RWPE2 (cell line): ENCODE results near the gene RFPL1.

Experiments
- ATAC-seq: fragments of 200-7000 bp; cut with Tn5 transposase; 3 replicates; pipeline ENCODE4 v1.9.1; 2021; ENCODE audit warnings: low read depth
- DNase-seq: peaks from one replicate; pipeline ENCODE4 v3.0.0-alpha.2; 2020; ENCODE audit warnings: low spot score
- H3K27ac ChIP-seq: fragments of 450-650 bp; 2 replicates; pipeline ENCODE4 v1.5.1; 2017; ENCODE audit warnings: mild to moderate bottlenecking; ENCODE audit not compliant: poor library complexity, severe bottlenecking
- H3K27me3 ChIP-seq: fragments of 250-450 bp; sonication (Bioruptor Pico); 2 replicates; pipeline ENCODE4 v1.5.1; 2021; ENCODE audit warnings: mild to moderate bottlenecking, moderate library complexity; ENCODE audit not compliant: insufficient read depth, poor library complexity, severe bottlenecking
- H3K36me3 ChIP-seq: fragments of 250-450 bp; sonication (Bioruptor Pico); 2 replicates; pipeline ENCODE4 v1.5.1; 2020; ENCODE audit warnings: low read depth, mild to moderate bottlenecking, moderate library complexity
- H3K4me1 ChIP-seq: fragments of 250-450 bp; sonication (Bioruptor Pico); 2 replicates; pipeline ENCODE4 v1.5.1; 2021; ENCODE audit warnings: mild to moderate bottlenecking, moderate library complexity; ENCODE audit not compliant: insufficient read depth, poor library complexity, severe bottlenecking
- H3K4me3 ChIP-seq: fragments of 250-450 bp; sonication (Bioruptor Pico); 2 replicates; pipeline ENCODE4 v1.5.1; 2021; ENCODE audit warnings: mild to moderate bottlenecking, moderate library complexity; ENCODE audit not compliant: severe bottlenecking
- H3K9me3 ChIP-seq: fragments of 250-450 bp; sonication (Bioruptor Pico); 2 replicates; pipeline ENCODE4 v1.5.1; 2021; ENCODE audit warnings: mild to moderate bottlenecking, moderate library complexity; ENCODE audit not compliant: severe bottlenecking
- TF ChIP-seq, protein P1 (sequence below): fragments of 450-650 bp; IDR thresholded peaks from one replicate; pipeline ENCODE4 v1.5.1; 2017; ENCODE audit warnings: mild to moderate bottlenecking, moderate library complexity; ENCODE audit not compliant: poor library complexity, severe bottlenecking

RFPL1 gene

DNA sequence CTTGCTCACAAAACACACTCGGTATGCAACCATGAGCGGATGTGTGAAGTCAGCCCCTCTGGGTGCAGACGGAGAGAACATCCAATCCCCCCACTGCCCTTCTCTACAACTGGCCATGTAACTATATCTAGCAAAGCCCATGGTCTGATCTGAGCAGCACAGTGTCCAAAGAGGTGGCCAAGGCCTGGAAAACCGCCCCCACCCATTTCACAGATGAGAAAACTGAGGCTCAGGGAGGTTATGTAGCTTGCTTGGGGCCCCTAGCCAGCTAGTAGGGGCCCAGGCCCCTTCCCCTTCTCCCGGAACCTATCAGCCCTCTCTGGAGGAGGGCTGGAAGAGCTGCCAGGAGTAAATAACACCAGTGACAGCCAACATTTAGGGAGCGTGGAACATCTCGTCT is 26.2 kb downstream of the RFPL1 start:
- DNase-seq (no peak), ATAC-seq (no peak)
- Histone ChIP-seq H3K27me3 (no peaks in the 10 kb centered on the region), H3K9me3 (no peaks in the 10 kb centered on the region), H3K4me3 (no peak overlapping the region), H3K4me1 (peaks cover 5% of the 10 kb centered on the region), H3K27ac (no peak overlapping the region), H3K36me3 (no peaks in the 10 kb centered on the region)
- TF ChIP-seq, protein P1, sequence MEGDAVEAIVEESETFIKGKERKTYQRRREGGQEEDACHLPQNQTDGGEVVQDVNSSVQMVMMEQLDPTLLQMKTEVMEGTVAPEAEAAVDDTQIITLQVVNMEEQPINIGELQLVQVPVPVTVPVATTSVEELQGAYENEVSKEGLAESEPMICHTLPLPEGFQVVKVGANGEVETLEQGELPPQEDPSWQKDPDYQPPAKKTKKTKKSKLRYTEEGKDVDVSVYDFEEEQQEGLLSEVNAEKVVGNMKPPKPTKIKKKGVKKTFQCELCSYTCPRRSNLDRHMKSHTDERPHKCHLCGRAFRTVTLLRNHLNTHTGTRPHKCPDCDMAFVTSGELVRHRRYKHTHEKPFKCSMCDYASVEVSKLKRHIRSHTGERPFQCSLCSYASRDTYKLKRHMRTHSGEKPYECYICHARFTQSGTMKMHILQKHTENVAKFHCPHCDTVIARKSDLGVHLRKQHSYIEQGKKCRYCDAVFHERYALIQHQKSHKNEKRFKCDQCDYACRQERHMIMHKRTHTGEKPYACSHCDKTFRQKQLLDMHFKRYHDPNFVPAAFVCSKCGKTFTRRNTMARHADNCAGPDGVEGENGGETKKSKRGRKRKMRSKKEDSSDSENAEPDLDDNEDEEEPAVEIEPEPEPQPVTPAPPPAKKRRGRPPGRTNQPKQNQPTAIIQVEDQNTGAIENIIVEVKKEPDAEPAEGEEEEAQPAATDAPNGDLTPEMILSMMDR, result no peak

DNA sequence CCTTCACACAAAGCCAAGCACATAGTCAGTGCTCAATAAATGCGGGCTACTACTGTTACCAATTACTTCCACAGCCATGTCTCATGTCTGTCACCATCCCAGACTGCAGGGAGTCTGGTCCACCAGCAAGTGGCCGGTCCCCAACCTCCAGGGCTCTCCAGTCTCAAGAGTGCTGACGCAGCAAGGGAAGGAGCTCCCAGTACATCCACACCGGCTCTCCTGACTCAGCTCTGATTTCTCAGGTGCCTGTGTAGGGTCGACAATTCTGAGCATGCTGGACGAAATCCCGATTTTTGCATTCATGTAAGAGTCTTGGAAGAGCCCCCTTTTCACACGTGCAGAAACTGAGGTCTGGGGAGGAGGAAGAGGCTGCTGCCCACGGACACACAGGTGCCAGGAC is 31.4 kb downstream of the RFPL1 start:
- Histone ChIP-seq H3K27me3 (no peaks in the 10 kb centered on the region), H3K27ac (no peak overlapping the region), H3K9me3 (no peaks in the 10 kb centered on the region), H3K4me3 (no peak overlapping the region), H3K4me1 (peaks cover 5% of the 10 kb centered on the region), H3K36me3 (no peaks in the 10 kb centered on the region)
- DNase-seq (no peak), ATAC-seq (0 out of 3 replicates have a peak, but pooled peaks have one; percentile 27)
- TF ChIP-seq, protein P1, result no peak

DNA sequence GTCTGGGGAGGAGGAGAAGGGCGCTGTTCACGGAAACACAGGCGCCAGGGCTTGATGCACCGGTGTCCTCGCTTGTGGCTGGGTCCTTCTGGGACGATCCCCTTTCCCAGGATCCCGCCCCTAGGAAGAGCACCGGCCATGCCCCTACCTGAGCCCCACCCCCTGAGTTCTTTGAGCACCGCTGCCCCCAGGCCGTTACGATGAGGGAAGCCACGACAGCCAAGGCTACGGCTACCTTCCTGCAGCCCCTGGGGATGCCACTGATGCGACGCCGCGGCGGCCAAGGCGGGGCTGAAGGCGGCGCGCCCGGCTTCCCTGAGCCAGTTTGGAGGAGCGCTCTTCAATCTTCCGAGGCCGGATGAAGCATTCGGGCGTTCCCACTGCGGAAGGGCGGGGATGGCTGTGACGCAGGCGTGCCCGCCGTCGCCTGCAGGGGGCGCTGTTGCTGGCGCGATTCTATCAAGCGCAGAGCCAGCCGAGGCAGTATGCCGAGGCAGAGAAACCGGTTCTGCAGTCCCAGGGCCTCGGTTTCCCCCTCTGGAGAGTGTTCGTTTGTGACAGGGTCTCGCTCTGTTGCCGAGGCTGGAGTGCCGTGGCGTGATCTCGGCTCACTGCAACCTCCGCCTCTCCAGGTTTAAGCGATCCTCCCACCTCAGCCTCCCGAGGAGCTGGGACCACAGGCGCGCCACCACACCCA is 31.9 kb downstream of the RFPL1 start:
- Histone ChIP-seq H3K4me1 (peaks cover 5% of the 10 kb centered on the region), H3K4me3 (peak overlapping the region; percentile 24), H3K27ac (no peak overlapping the region), H3K9me3 (no peaks in the 10 kb centered on the region), H3K36me3 (no peaks in the 10 kb centered on the region), H3K27me3 (no peaks in the 10 kb centered on the region)
- ATAC-seq (peak; percentile 87), DNase-seq (no peak)
- TF ChIP-seq, protein P1, result peak; percentile 95

DNA sequence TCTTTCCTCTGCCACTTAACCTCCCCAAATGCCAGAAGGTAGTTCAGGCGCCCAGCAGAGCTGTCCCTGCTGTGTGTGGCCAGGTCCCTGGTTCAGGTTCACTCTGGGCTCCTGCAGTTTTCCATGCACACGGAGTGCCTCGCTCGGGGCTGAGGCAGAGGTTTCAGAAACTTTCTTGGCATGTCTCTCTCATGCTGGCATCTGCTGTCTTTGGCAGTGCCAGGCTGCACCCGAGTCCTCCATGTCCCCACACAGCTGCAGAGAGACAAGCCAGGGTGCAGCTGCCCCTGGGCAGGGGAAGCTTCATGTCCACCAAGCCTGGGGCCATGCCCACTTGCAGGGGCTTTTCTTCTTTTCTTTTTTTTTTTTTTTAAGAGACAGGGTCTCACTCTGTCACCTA is 34.6 kb downstream of the RFPL1 start:
- DNase-seq (no peak), ATAC-seq (no peak)
- H3K36me3 ChIP-seq, result no peaks in the 10 kb centered on the region
- TF ChIP-seq, protein P1, result no peak
- H3K4me3 ChIP-seq, result no peak overlapping the region
- no peaks in the 10 kb centered on the region for H3K9me3 ChIP-seq
- peaks cover 5% of the 10 kb centered on the region for H3K4me1 ChIP-seq
- peaks cover 14% of the 10 kb centered on the region for H3K27me3 ChIP-seq
- H3K27ac ChIP-seq, result no peak overlapping the region

DNA sequence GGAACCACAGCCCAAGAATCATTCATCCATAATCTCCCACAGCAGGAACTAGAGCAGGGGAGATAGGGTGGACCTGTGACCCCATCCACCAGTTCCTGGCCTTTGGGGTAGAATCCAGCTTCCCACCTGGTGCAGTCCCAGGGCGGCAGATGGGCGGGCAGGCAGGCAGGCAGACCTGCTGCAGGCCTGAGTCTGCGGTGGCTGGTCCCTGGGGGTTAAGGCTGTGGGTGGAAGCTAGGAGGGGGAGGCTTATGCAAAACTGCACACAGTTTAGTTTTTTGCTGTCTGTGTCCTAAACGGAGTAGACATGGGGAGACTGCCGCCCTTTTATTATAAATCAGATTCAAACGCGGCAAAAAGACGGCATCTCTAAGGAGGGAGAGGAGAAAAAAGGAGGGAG is 37.2 kb downstream of the RFPL1 start:
- H3K27me3 ChIP-seq, result peaks cover 39% of the 10 kb centered on the region
- no peaks in the 10 kb centered on the region for H3K9me3 ChIP-seq
- no peaks in the 10 kb centered on the region for H3K4me1 ChIP-seq
- no peak overlapping the region for H3K4me3 ChIP-seq
- ATAC-seq (no peak), DNase-seq (no peak)
- no peaks in the 10 kb centered on the region for H3K36me3 ChIP-seq
- TF ChIP-seq, protein P1, result no peak
- no peak overlapping the region for H3K27ac ChIP-seq
